Stimulated activated CD8-positive, alpha-beta memory T cell treated with anti-CD3 and anti-CD28 coated beads, Interleukin-2, amount 100 ng/mL, for 48 hours (primary cell): Measurements from ENCODE around the gene SLC47A2.

Source experiments
- DNase-seq, 2 donors: peaks; one replicate each; pipeline ENCODE4 v3.0.0-alpha.2; 2020; ENCODE audit warnings: low read depth in 2 of 2

Gene SLC47A2

GRCh38 chr17:19747159-19747719 is 30.9 kb upstream of the SLC47A2 start:
- no peak for DNase-seq

- DNase-seq, result no peak
Measured at GRCh38 chr17:19746517-19746916, 30.1 kb upstream of the SLC47A2 start.

- DNase-seq, result peak; percentile 80 to 89
Measured at GRCh38 chr17:19744922-19745757, 28.8 kb upstream of the SLC47A2 start.

GRCh38 chr17:19744492-19744891 is 28.1 kb upstream of the SLC47A2 start:
- DNase-seq, result no peak

GRCh38 chr17:19743101-19744100 is 27.0 kb upstream of the SLC47A2 start:
- DNase-seq, result no peak

GRCh38 chr17:19742495-19742894 is 26.1 kb upstream of the SLC47A2 start:
- DNase-seq, result no peak

- no peak for DNase-seq
Measured at GRCh38 chr17:19741832-19742457, 25.6 kb upstream of the SLC47A2 start.

- no peak for DNase-seq
Measured at GRCh38 chr17:19740933-19741332, 24.5 kb upstream of the SLC47A2 start.

GRCh38 chr17:19739241-19740201 is 23.1 kb upstream of the SLC47A2 start:
- DNase-seq, result no peak

GRCh38 chr17:19738757-19739156 is 22.4 kb upstream of the SLC47A2 start:
- DNase-seq, result no peak

- no peak for DNase-seq
Measured at GRCh38 chr17:19738073-19738449, 21.7 kb upstream of the SLC47A2 start.

GRCh38 chr17:19737305-19738072 is 21.1 kb upstream of the SLC47A2 start:
- DNase-seq, result no peak

GRCh38 chr17:19736071-19736470 is 19.7 kb upstream of the SLC47A2 start:
- no peak for DNase-seq

GRCh38 chr17:19733953-19734526 is 17.7 kb upstream of the SLC47A2 start:
- DNase-seq, result no peak

GRCh38 chr17:19731626-19732025 is 15.2 kb upstream of the SLC47A2 start:
- DNase-seq, result no peak

- DNase-seq, result no peak
Measured at GRCh38 chr17:19730843-19731242, 14.5 kb upstream of the SLC47A2 start.

GRCh38 chr17:19729900-19730299 is 13.5 kb upstream of the SLC47A2 start:
- DNase-seq, result no peak

- DNase-seq, result no peak
Measured at GRCh38 chr17:19728084-19728495, 11.7 kb upstream of the SLC47A2 start.

- no peak for DNase-seq
Measured at GRCh38 chr17:19727501-19728078, 11.2 kb upstream of the SLC47A2 start.
